HEK293 (cell line): ENCODE measurements around the gene LDLRAD2.

ENCODE experiments used
- CTCF ChIA-PET: fragments of 350-600 bp; formaldehyde crosslinking; extraction: SDS; loops from one replicate; lab custom pipeline; 2021; ENCODE audit warnings: antibody characterized with exemption; lab: Yijun Ruan, JAX
- POLR2A ChIA-PET: fragments of 300-600 bp; formaldehyde crosslinking; extraction: SDS; loops from one replicate; lab custom pipeline; 2020; ENCODE audit warnings: antibody characterized with exemption, inconsistent platforms; lab: Yijun Ruan, JAX
- H3K27ac ChIP-seq: fragments of 200-500 bp; sonication (Bioruptor generic); 2 replicates; pipeline ENCODE4 v1.5.1; 2014; ENCODE audit warnings: low read depth, low read length, control low read depth, inconsistent platforms; ENCODE audit errors: extremely low read depth
- H3K36me3 ChIP-seq, 2 experiments: fragments of 200-500 bp in 1 of 2; sonication (Bioruptor generic) in 1 of 2; 1 replicate in 1 of 2; 2 replicates in 1 of 2; pipeline ENCODE4 v1.5.1; 2014 to 2017; ENCODE audit warnings: inconsistent platforms in 2 of 2, low read length in 2 of 2; ENCODE audit not compliant: control insufficient read depth in 2 of 2, insufficient read depth in 1 of 2
- H3K4me1 ChIP-seq: fragments of 200-500 bp; sonication (Bioruptor generic); 2 replicates; pipeline ENCODE4 v1.5.1; 2014; ENCODE audit warnings: mild to moderate bottlenecking, low read length, inconsistent platforms; ENCODE audit not compliant: control insufficient read depth, insufficient read depth
- H3K4me3 ChIP-seq: 2 replicates; pipeline ENCODE4 v1.5.1; 2011; ENCODE audit warnings: low read depth, mild to moderate bottlenecking, control low read depth, low read length, moderate library complexity
- H3K9me3 ChIP-seq: fragments of 200-500 bp; sonication (Bioruptor generic); 2 replicates; pipeline ENCODE4 v1.5.1; 2014; ENCODE audit warnings: low read depth, low read length, inconsistent platforms; ENCODE audit not compliant: control insufficient read depth, insufficient read depth
- IKZF3 ChIP-seq: fragments of 450-650 bp; IDR thresholded peaks from 2 replicates; pipeline ENCODE4 v1.5.0; 2018; ENCODE audit warnings: missing biosample characterization, mild to moderate bottlenecking, missing genetic modification characterization, moderate library complexity
- MYNN ChIP-seq: fragments of 450-650 bp; formaldehyde crosslinking; IDR thresholded peaks from 2 replicates; pipeline ENCODE4 v1.5.1; 2016; ENCODE audit warnings: missing biosample characterization, missing genetic modification characterization, borderline replicate concordance
- PRDM1 ChIP-seq: fragments of 450-650 bp; formaldehyde crosslinking; IDR thresholded peaks from 2 replicates; pipeline ENCODE4; 2016; ENCODE audit warnings: missing biosample characterization, missing genetic modification characterization
- PRDM6 ChIP-seq: fragments of 450-650 bp; formaldehyde crosslinking; IDR thresholded peaks from 2 replicates; pipeline ENCODE4 v1.5.1; 2017; ENCODE audit warnings: missing biosample characterization, missing genetic modification characterization
- SP2 ChIP-seq: fragments of 450-650 bp; formaldehyde crosslinking; IDR thresholded peaks from 2 replicates; pipeline ENCODE4 v1.5.1; 2016; ENCODE audit warnings: missing biosample characterization, missing genetic modification characterization
- WT1 ChIP-seq: fragments of 450-650 bp; formaldehyde crosslinking; IDR thresholded peaks from 2 replicates; pipeline ENCODE4 v1.5.1; 2016; ENCODE audit warnings: missing biosample characterization, missing genetic modification characterization
- ZNF132 ChIP-seq: fragments of 450-650 bp; formaldehyde crosslinking; IDR thresholded peaks from 2 replicates; pipeline ENCODE4 v1.5.1; 2017; ENCODE audit warnings: missing biosample characterization, missing genetic modification characterization, borderline replicate concordance
- ZNF2 ChIP-seq: fragments of 450-650 bp; formaldehyde crosslinking; IDR thresholded peaks from 2 replicates; pipeline ENCODE4 v1.5.1; 2016; ENCODE audit warnings: missing biosample characterization, missing genetic modification characterization
- ZNF391 ChIP-seq: fragments of 450-650 bp; formaldehyde crosslinking; IDR thresholded peaks from 2 replicates; pipeline ENCODE4 v1.5.1; 2016; ENCODE audit warnings: low read depth, missing biosample characterization, missing genetic modification characterization, borderline replicate concordance
- ZNF423 ChIP-seq: fragments of 450-650 bp; formaldehyde crosslinking; IDR thresholded peaks from 2 replicates; pipeline ENCODE4 v1.5.1; 2016; ENCODE audit warnings: missing biosample characterization, missing genetic modification characterization
- ZNF529 ChIP-seq: fragments of 450-650 bp; formaldehyde crosslinking; IDR thresholded peaks from 2 replicates; pipeline ENCODE4 v1.5.1; 2017; ENCODE audit warnings: missing genetic modification characterization, missing biosample characterization; ENCODE audit not compliant: insufficient replicate concordance
- ZNF555 ChIP-seq: fragments of 450-650 bp; formaldehyde crosslinking; conservative IDR thresholded peaks from 2 replicates; pipeline ENCODE4 v1.5.1; 2017; ENCODE audit warnings: missing biosample characterization, mild to moderate bottlenecking, missing genetic modification characterization, inconsistent platforms
- ZNF626 ChIP-seq: fragments of 450-650 bp; sonication (Bioruptor Pico); formaldehyde crosslinking; IDR thresholded peaks from 2 replicates; pipeline ENCODE4 v1.5.1; 2018; ENCODE audit warnings: missing biosample characterization, missing genetic modification characterization, inconsistent platforms
- ZNF654 ChIP-seq: fragments of 450-650 bp; formaldehyde crosslinking; IDR thresholded peaks from 2 replicates; pipeline ENCODE4 v1.5.1; 2016; ENCODE audit warnings: low read depth, missing biosample characterization, missing genetic modification characterization
- ZNF692 ChIP-seq: fragments of 450-650 bp; formaldehyde crosslinking; IDR thresholded peaks from 2 replicates; pipeline ENCODE4 v1.5.1; 2016; ENCODE audit warnings: missing biosample characterization, missing genetic modification characterization
- TF ChIP-seq, protein P1 (sequence below): fragments of 450-650 bp; formaldehyde crosslinking; IDR thresholded peaks from 2 replicates; pipeline ENCODE4 v1.5.0; 2017; ENCODE audit warnings: missing biosample characterization, missing genetic modification characterization, borderline replicate concordance

LDLRAD2 gene

DNA sequence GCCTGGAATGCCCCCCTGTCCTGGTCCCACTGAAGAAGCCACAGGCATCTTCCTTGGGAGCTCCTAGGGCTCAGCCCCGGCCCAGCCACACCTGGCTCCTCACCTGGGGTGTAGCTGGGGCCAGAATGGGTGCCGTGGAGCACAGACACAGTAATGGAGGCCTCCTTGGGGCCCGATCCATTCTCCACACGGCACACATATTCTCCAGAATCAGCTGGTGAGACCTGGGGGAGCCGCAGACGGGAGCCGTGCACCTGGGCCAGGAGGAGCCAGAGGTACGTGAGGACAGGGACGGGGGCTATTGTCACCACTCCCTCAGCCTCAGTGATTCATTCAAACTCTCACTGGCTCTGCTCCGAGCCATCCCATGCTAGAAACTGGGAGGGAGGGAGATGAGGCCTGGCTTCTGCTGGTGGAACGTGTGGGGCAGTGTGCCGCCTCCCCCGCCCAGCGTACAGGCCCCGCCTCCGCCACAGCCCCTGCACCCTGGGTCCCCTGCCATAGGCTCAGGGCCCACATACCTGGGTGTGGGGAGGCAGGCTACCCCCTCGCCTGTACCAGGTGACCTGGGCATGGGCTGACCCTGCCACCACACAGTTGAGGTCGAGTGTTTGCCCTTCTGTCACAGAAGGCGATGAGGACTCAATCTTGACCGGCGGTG is 42.2 kb downstream of the LDLRAD2 start:
- Histone ChIP-seq H3K27ac (no peak overlapping the region), H3K36me3 (peaks cover 0 to 71% of the 10 kb centered on the region in 2 experiments; a peak in 1 of 3 replicates), H3K4me1 (no peaks in the 10 kb centered on the region), H3K4me3 (no peak overlapping the region), H3K9me3 (no peaks in the 10 kb centered on the region)
- TF ChIP-seq ZNF2 (no peak), IKZF3 (tag by site-specific recombination) (no peak), ZNF529 (tag by site-specific recombination) (no peak)
- POLR2A ChIA-PET: no interaction called here
- CTCF ChIA-PET: no interaction called here

- Histone ChIP-seq H3K9me3 (no peaks in the 10 kb centered on the region), H3K4me3 (no peak overlapping the region), H3K4me1 (no peaks in the 10 kb centered on the region), H3K27ac (no peak overlapping the region), H3K36me3 (peaks cover 0 to 73% of the 10 kb centered on the region in 2 experiments; a peak in 1 of 3 replicates)
- POLR2A ChIA-PET: no interaction called here
- CTCF ChIA-PET: no interaction called here
- TF ChIP-seq ZNF692 (tag by site-specific recombination): no peak
- no peak for TF ChIP-seq ZNF423 (tag by site-specific recombination)
- no peak for TF ChIP-seq PRDM6
- no peak for TF ChIP-seq ZNF626
- TF ChIP-seq, protein P1, sequence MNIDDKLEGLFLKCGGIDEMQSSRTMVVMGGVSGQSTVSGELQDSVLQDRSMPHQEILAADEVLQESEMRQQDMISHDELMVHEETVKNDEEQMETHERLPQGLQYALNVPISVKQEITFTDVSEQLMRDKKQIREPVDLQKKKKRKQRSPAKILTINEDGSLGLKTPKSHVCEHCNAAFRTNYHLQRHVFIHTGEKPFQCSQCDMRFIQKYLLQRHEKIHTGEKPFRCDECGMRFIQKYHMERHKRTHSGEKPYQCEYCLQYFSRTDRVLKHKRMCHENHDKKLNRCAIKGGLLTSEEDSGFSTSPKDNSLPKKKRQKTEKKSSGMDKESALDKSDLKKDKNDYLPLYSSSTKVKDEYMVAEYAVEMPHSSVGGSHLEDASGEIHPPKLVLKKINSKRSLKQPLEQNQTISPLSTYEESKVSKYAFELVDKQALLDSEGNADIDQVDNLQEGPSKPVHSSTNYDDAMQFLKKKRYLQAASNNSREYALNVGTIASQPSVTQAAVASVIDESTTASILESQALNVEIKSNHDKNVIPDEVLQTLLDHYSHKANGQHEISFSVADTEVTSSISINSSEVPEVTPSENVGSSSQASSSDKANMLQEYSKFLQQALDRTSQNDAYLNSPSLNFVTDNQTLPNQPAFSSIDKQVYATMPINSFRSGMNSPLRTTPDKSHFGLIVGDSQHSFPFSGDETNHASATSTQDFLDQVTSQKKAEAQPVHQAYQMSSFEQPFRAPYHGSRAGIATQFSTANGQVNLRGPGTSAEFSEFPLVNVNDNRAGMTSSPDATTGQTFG (tag by site-specific recombination): no peak
- no peak for TF ChIP-seq ZNF654 (tag by site-specific recombination)
- no peak for TF ChIP-seq MYNN (tag by site-specific recombination)
- no peak for TF ChIP-seq ZNF132 (tag by site-specific recombination)
- no peak for TF ChIP-seq ZNF391 (tag by site-specific recombination)
- TF ChIP-seq PRDM1 (tag by site-specific recombination): no peak
- no peak for TF ChIP-seq WT1 (tag by site-specific recombination)
- no peak for TF ChIP-seq SP2 (tag by site-specific recombination)
- TF ChIP-seq ZNF555 (tag by site-specific recombination): no peak
Measured at GRCh38 chr1:21854751-21855131, 42.7 kb downstream of the LDLRAD2 start.
